Measurements from ENCODE around the gene VAMP8. TPM values are rescaled to one million over a fixed set of nuclear protein-coding genes. Genes with fewer than 3 reads are reported as not detected.

The VAMP8 gene
- 100 to 1,000 TPM; 185 to 222 TPM for total RNA-seq

DNA sequence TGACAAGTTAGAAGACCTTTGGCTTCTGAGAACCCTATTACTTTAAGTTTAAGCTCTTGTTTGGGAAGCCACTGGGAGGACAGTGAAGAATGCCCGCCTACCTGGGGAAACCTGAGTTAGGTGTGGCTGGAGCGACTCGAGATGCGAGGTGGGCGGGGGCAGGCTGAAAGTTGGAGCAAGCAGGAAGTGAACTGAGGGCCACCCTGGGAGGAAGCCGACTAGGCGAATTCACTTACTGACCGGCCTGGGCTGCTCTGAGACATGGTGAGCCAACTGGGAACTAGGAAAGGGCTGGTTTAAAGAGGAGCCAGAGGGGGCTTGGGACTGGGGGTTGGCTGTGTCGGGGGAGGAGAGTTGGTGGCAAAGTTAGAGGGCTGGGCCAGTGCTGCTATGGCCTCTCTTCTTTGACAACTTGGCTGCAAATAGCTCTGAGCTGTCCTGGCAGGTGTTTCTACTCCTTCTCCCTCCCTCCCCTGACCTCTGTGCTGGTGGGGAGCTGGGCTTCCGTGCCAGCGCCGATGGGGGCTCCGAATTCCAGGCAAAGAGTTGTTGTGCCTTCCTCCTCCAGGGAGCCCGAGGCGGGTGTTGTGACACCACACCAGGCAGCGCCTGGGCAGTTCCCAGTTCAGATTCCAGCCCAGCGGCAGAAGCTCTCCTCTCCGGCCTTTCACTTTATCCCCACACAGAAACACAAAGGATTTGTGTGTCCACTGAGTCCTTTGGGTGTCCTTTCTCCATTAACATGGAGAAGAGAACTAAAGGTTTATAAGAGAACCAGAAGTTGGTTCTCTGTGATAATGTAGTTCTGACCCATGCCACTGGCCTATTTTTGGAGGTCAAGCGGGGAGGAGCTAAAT, at the start of gene VAMP8:
TSS of gene VAMP8 (plus strand) at position 201 of the 857 bp plus-strand sequence. CDS start at position 262, 61 bp downstream.
- DNase-seq: peak; percentile 93
- H3K9me3 ChIP-seq: no peaks in the 10 kb centered on the region
- H3K36me3 ChIP-seq: no peaks in the 10 kb centered on the region
- peak within 1 kb of the TSS; percentile 70 to 90 for H3K9ac ChIP-seq (ENCODE audit: low read depth in 2 of 2, low read length in 2 of 2)
- intact Hi-C loops (cut with DNase I): no loop called here
- H3K4me1 ChIP-seq: peaks cover 10% of the 10 kb centered on the region
- peak within 1 kb of the TSS; percentile 56 for H3K4me3 ChIP-seq
- H3K27me3 ChIP-seq: no peaks in the 10 kb centered on the region
- H3K27ac ChIP-seq: peak within 1 kb of the TSS; percentile 77
- TF ChIP-seq, protein P1, sequence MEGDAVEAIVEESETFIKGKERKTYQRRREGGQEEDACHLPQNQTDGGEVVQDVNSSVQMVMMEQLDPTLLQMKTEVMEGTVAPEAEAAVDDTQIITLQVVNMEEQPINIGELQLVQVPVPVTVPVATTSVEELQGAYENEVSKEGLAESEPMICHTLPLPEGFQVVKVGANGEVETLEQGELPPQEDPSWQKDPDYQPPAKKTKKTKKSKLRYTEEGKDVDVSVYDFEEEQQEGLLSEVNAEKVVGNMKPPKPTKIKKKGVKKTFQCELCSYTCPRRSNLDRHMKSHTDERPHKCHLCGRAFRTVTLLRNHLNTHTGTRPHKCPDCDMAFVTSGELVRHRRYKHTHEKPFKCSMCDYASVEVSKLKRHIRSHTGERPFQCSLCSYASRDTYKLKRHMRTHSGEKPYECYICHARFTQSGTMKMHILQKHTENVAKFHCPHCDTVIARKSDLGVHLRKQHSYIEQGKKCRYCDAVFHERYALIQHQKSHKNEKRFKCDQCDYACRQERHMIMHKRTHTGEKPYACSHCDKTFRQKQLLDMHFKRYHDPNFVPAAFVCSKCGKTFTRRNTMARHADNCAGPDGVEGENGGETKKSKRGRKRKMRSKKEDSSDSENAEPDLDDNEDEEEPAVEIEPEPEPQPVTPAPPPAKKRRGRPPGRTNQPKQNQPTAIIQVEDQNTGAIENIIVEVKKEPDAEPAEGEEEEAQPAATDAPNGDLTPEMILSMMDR (IDR thresholded peaks at IDR 0.05): no peak

DNA sequence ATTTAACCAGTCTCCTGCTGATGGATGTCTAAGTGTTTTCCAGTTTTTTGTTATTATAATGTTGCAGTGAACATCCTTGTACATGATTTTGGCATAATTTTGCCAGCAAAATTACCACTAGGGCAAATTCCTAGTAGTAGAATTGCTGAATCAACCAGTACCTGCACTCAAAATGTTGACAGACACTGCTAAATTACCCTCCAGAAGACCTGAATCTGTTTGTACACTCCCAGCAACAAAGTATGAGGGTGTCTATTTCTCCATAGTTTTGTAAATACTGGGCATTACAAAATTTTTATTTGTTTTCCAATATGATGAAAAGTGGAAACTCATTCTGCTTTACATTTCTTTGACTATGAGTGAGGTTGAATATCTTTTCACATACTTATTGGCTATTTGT, 49.6 kb upstream of the VAMP8 start:
- no peaks in the 10 kb centered on the region for H3K9me3 ChIP-seq
- no peaks in the 10 kb centered on the region for H3K27me3 ChIP-seq
- H3K4me1 ChIP-seq: no peaks in the 10 kb centered on the region
- H3K27ac ChIP-seq: no peak overlapping the region
- DNase-seq: no peak
- TF ChIP-seq, protein P1 (IDR thresholded peaks at IDR 0.05): no peak
- intact Hi-C loops (cut with DNase I): no loop called here
- no peaks in the 10 kb centered on the region for H3K36me3 ChIP-seq
- H3K4me3 ChIP-seq: no peak overlapping the region
- no peak overlapping the region for H3K9ac ChIP-seq (ENCODE audit: low read depth in 2 of 2, low read length in 2 of 2)

DNA sequence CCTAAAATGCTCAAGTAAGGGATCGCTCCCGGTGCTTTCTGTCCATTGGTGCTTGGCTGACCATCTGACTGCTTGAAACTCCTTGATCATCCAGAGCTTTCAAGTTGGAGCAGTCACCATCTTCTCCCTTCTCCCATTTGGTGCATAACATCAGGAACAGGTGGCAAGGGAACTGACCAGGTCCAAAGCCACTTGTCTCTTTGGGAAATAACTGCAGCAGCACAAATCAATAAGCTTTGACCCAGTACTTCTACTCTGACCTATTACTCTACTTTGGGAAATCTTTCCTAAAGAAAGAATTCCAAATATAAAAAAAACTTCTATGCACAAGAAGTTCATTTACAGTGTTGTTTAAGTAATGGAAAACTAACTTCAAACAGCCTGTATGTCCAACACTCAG, 49.0 kb upstream of the VAMP8 start:
- H3K9ac ChIP-seq (ENCODE audit: low read depth in 2 of 2, low read length in 2 of 2): no peak overlapping the region
- H3K27ac ChIP-seq: no peak overlapping the region
- no peak overlapping the region for H3K4me3 ChIP-seq
- TF ChIP-seq, protein P1 (IDR thresholded peaks at IDR 0.05): no peak
- H3K36me3 ChIP-seq: no peaks in the 10 kb centered on the region
- no peaks in the 10 kb centered on the region for H3K4me1 ChIP-seq
- intact Hi-C loops (cut with DNase I): no loop called here
- no peaks in the 10 kb centered on the region for H3K9me3 ChIP-seq
- no peak for DNase-seq
- H3K27me3 ChIP-seq: no peaks in the 10 kb centered on the region

DNA sequence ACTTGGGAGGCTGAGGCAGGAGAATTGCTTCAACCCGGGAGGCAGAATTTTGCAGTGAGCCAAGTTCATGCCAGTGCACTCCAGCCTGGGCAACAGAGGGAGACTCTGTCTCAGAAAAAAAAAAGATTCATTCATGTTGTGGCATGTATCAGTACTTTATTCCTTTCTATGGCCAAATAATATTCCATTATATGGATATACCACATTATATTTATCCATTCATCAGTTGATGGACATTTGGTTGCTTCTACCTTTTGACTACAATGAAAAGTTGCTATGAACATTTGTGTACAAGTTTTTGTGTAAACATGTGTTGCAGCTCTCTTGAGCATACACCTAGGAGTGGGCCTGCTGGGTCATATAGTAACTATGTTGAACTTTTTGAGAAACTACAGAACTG, 47.6 kb upstream of the VAMP8 start:
- H3K4me3 ChIP-seq: no peak overlapping the region
- no peaks in the 10 kb centered on the region for H3K27me3 ChIP-seq
- H3K9ac ChIP-seq (ENCODE audit: low read depth in 2 of 2, low read length in 2 of 2): no peak overlapping the region
- no peak for DNase-seq
- no peaks in the 10 kb centered on the region for H3K36me3 ChIP-seq
- H3K4me1 ChIP-seq: no peaks in the 10 kb centered on the region
- TF ChIP-seq, protein P1 (IDR thresholded peaks at IDR 0.05): no peak
- H3K9me3 ChIP-seq: no peaks in the 10 kb centered on the region
- no peak overlapping the region for H3K27ac ChIP-seq
- intact Hi-C loops (cut with DNase I): no loop called here

DNA sequence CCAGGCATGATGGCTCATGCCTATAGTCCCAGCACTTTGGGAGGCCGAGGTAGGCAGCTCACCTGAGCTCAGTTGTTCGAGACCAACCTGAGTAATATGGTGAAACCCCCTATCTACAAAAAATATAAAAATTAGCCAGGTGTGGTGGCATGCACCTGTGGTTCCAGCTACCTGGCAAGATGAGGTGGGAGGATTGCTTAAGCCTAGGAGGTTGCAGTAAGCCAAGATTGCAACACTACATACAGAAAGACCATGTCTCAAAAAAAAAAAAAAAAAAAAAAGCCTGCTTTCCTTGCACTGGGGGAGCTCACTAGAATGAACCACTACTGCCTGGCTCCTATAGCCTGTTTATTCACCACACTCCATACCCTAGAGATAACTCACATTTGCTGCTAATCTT, 45.8 kb upstream of the VAMP8 start:
- Histone ChIP-seq H3K27me3 (no peaks in the 10 kb centered on the region), H3K4me3 (no peak overlapping the region), H3K36me3 (no peaks in the 10 kb centered on the region), H3K9me3 (no peaks in the 10 kb centered on the region), H3K27ac (no peak overlapping the region), H3K4me1 (no peaks in the 10 kb centered on the region), H3K9ac (ENCODE audit: low read depth in 2 of 2, low read length in 2 of 2) (no peak overlapping the region)
- no peak for DNase-seq
- TF ChIP-seq, protein P1 (IDR thresholded peaks at IDR 0.05): no peak
- intact Hi-C loops (cut with DNase I): no loop called here
